ENCODE data around the gene STX7. TPM values are rescaled to one million over a fixed set of nuclear protein-coding genes. Genes with fewer than 3 reads are reported as not detected.

The STX7 gene
- total and polyA plus RNA-seq, 7 donors: 12.6 to 38.1 (median 26.2) TPM

DNA sequence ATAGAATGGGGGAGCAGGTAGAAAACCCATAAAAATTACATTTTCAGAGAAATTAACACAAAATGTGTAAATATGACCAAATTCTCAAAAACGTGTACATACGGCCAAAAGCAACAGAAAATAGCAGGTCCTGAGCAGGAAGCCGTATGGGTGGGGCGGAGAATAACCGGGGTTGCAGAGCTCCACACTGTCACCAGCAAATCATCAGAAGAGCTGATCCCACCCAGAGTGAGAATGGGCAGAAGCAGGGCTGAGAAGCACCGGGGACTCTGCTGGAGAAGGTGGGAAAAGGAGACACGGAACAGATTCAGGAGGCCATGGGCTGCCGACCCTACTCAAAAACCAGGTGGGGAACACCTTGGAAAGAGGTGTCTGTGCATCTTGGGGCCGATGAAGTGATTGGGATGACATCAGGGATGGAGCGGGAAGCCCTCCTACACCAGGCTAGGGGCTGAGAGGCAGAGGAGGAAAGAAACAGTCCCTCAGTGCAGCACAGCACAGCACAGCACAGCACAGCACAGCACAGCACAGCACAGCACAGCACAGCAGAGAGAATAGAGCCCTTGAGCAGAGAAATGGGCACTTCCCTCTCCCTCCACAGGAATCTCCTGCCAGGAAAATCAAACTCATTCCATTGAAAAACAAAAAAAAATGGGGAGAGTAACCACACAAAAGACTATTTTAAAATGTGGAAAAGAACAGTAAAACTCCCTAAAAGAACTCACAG, 22.3 kb downstream of the STX7 start:
- intact Hi-C loops (cut with DNase I): no loop called here
- no peak overlapping the region for H3K4me3 ChIP-seq

DNA sequence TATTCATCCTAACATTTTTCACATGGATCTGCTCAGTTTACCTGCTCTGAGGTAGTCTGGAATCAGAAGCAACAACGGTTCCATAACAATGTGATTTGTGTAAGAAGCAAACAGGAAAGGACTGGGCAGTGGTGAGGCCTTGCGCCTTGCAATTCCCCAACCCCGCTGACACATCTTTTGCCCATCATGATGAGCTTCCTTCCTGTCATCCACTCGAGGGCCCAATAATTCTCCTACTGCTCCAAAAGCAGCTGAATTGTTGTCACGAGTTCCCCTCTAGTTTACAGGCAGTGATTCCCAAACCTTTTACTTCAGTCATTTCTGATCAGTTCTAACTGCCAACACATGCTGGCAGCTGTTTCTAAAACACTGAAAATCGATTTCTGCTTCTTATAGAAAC, 22.9 kb downstream of the STX7 start:
- no peaks in the 10 kb centered on the region for H3K27me3 ChIP-seq (ENCODE audit: insufficient read depth in 3 of 3, low read length in 2 of 3)
- intact Hi-C loops (cut with DNase I): no loop called here
- ATAC-seq (peak; percentile 21 to 51 (median 46)), DNase-seq (peak; percentile 19 to 51)
- TF ChIP-seq, protein P1, sequence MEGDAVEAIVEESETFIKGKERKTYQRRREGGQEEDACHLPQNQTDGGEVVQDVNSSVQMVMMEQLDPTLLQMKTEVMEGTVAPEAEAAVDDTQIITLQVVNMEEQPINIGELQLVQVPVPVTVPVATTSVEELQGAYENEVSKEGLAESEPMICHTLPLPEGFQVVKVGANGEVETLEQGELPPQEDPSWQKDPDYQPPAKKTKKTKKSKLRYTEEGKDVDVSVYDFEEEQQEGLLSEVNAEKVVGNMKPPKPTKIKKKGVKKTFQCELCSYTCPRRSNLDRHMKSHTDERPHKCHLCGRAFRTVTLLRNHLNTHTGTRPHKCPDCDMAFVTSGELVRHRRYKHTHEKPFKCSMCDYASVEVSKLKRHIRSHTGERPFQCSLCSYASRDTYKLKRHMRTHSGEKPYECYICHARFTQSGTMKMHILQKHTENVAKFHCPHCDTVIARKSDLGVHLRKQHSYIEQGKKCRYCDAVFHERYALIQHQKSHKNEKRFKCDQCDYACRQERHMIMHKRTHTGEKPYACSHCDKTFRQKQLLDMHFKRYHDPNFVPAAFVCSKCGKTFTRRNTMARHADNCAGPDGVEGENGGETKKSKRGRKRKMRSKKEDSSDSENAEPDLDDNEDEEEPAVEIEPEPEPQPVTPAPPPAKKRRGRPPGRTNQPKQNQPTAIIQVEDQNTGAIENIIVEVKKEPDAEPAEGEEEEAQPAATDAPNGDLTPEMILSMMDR (IDR thresholded peaks at IDR 0.05): no peak
- H3K4me3 ChIP-seq: no peak overlapping the region
- H3K9me3 ChIP-seq: no peaks in the 10 kb centered on the region
- peak overlapping the region; percentile 48 for H3K27ac ChIP-seq
- peaks cover 23% of the 10 kb centered on the region for H3K4me1 ChIP-seq
- no peaks in the 10 kb centered on the region for H3K36me3 ChIP-seq (ENCODE audit: insufficient read depth in 1 of 2, low read depth in 1 of 2)
- 43 to 58% (median 52%) methylated on average over 6 of the region's 6 CpGs for WGBS, 3 donors

More for the DNA sequence above, 22.3 kb downstream of the STX7 start:
- H3K27ac ChIP-seq: peak overlapping the region; percentile 48
- H3K27me3 ChIP-seq (ENCODE audit: insufficient read depth in 3 of 3, low read length in 2 of 3): no peaks in the 10 kb centered on the region
- TF ChIP-seq, protein P1 (IDR thresholded peaks at IDR 0.05): no peak
- peaks cover 23% of the 10 kb centered on the region for H3K4me1 ChIP-seq
- DNase-seq: no peak
- H3K9me3 ChIP-seq: no peaks in the 10 kb centered on the region
- H3K36me3 ChIP-seq (ENCODE audit: insufficient read depth in 1 of 2, low read depth in 1 of 2): no peaks in the 10 kb centered on the region
- WGBS, 3 donors: 72 to 74% (median 72%) methylated on average over 10 of the region's 10 CpGs
- ATAC-seq: peak in 2 of 4 donors; percentile 26 to 40

DNA sequence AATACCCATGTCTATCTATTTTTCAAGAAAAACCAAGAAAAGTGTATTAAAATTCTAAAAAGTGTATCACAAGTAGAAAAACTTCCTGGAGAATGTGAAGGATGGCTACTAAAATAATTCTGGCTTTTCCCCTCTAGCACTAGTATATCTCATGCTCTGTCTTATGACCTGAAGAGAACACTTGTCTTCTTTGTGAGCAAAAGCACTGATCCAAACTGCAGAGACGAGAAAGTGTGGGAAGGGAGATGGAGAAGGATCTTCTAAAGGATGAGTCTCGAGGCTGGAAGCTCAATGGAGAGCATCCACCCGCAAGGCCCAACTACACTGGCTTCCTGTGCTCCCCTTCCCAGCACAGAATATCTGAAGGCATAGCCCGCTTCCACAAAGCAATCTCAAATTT, 23.5 kb downstream of the STX7 start:
- H3K4me1 ChIP-seq: peaks cover 23% of the 10 kb centered on the region
- H3K27ac ChIP-seq: peak overlapping the region; percentile 48
- 89 to 95% (median 91%) methylated on average over 4 of the region's 4 CpGs for WGBS, 3 donors
- H3K9me3 ChIP-seq: no peaks in the 10 kb centered on the region
- no peaks in the 10 kb centered on the region for H3K27me3 ChIP-seq (ENCODE audit: insufficient read depth in 3 of 3, low read length in 2 of 3)
- TF ChIP-seq, protein P1 (IDR thresholded peaks at IDR 0.05): no peak
- intact Hi-C loops (cut with DNase I): loop anchor here in 1 of 2 donors (10.0 kb wide), 1 partner anchor 575 kb away; no protein-coding TSS in a partner anchor
- DNase-seq (no peak), ATAC-seq (no peak)
- no peak overlapping the region for H3K4me3 ChIP-seq
- no peaks in the 10 kb centered on the region for H3K36me3 ChIP-seq (ENCODE audit: insufficient read depth in 1 of 2, low read depth in 1 of 2)

DNA sequence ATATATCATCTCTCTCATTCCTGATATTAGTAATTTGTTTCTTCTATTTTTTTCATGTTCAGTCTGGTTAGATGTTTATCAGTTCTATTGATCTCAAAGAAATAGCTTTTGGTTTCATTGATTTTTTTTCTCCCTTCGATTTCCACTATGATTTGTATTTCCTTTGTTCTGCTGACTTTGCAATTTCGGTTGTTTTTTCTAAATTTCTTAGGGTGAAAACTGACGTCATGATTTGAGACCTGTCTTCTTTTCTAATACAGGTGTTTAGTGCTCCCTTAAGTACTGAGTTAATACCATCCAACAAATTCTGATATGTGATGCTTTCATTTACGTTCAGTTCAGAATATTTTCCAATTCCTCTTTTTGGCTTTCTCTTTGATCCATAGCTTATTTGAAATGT, 25.2 kb downstream of the STX7 start:
- TF ChIP-seq, protein P1 (IDR thresholded peaks at IDR 0.05): no peak
- intact Hi-C loops (cut with DNase I): loop anchor here in 1 of 2 donors (10.0 kb wide), 1 partner anchor 573 kb away; no protein-coding TSS in a partner anchor
- Histone ChIP-seq H3K4me3 (no peak overlapping the region), H3K9me3 (no peaks in the 10 kb centered on the region), H3K27me3 (ENCODE audit: insufficient read depth in 3 of 3, low read length in 2 of 3) (no peaks in the 10 kb centered on the region), H3K4me1 (peaks cover 23% of the 10 kb centered on the region), H3K36me3 (ENCODE audit: insufficient read depth in 1 of 2, low read depth in 1 of 2) (no peaks in the 10 kb centered on the region), H3K27ac (no peak overlapping the region)
- 84 to 89% (median 85%) methylated on average over 4 of the region's 4 CpGs for WGBS, 3 donors
- no peak for ATAC-seq
- no peak for DNase-seq

Measured in psoas muscle (tissue), 8 donors.